ENCODE results near the gene APMAP. TPM values are rescaled to one million over a fixed set of nuclear protein-coding genes. Genes with fewer than 3 reads are reported as not detected.

The APMAP gene
- total RNA-seq, 1 donor from 2014 or later = 68.8 TPM

DNA sequence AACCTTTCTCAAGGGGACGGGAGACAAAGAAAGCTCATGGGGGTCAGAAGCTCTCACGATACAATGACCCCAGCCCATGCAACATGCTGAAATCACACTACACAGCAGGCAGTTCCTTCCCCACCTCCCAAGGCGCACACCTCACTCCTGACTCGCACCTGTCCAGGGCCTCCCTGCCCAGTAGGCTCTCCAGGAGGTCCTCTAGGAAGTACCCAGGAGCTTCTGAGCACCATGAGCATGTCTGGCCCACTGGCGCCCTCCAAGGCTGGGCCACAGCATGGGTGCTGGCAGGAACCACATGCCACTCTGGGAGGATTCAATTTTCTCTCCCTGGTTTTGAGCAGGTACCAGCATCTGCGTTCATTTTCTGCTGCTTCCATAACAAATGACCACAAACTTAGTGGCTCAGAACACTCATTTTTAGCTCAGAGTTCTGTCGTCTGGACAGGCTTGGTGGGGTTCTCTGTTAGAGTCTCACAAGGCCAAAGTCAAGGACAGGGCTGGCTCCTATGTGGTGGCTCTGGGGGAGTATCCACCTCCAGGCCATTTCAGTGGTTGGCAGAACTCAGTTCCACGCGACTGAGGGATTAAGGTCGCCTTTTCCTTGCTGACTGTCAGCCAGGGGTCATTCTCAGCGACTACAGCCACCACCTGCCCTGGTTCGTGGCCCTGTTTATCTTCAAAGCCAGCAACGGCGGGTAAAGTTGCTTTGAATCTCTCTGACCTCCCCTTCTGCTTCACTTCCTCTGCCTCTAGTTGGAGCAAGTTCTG is 32.7 kb upstream of the APMAP start:
- no peak for DNase-seq (ENCODE audit: low spot score)

DNA sequence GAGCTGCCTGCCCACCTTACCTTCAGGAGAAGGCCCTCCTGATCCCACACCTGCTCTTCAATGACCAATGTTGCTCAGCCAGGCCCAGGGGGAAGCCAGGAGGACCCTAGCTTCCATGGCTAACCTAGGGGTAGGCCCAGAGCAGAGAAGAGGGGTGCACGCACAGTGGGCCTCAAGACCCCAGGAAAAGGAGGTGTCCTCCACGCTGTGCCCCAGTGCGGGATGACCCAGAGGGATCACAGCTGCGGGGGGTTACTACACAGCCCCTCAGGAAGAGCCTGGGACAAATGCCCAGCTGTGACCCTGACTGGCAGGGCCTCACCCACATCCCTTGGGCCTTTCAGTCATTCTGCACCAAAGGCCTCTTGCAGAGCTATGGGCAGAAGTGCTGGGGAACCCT is 31.6 kb upstream of the APMAP start:
- no peak for DNase-seq (ENCODE audit: low spot score)

DNA sequence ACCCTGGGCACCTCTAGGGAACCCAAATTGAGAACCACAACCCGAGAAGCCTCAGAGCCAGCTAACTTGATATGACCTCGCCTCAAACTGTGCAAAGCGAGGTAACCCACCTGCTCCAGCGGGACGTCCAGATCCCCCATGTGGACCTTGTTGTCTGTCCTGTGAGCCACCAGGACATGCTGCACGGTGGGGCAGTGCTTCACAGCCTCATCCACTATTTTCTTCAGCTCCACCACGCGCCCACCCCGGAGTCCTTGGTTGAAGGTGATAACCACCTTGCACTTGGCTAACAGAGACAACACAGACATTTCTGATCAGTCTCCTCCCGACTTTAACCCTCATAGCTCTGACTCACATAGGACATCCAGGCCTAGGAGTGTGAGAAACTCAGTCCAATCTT is 30.8 kb upstream of the APMAP start:
- DNase-seq (ENCODE audit: low spot score) = no peak

DNA sequence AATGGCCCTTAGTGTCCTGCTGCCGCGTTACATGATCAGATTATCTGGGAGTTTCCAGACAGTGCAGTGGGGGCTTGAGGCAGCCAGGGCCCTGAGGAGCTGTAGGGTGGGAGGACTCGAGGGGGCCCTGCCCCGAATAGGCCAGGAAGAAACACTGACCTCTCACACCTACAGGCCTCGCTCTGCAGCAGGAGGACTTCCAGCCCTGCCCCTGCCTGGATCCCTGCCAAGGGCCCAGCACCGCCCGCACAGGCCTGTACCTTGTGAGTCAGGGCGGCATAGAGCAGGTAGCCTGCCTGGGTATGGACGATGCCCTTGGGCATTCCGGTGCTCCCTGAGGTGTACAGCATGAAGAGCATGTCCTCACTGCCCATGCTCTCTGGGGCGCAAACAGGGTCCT is 30.1 kb upstream of the APMAP start:
- peak; percentile 82 for DNase-seq (ENCODE audit: low spot score)

DNA sequence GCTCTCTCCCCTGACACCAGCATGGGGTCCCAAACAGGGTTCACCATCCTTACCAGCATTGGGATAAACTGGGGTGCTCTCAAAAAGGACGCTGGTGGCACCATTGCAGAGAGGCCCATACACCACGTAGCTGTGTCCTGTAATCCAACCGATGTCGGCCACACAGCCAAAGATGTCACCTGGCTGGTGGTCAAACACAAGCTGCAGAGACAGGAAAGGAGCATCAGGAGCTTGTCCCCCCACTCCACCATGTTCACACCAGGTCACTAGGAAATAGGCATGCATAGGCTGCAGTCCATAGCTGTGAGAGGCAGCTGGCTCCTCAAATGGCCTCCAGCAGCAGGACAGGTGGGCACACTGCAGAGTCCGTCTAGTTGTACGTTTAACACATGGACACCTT is 28.8 kb upstream of the APMAP start:
- no peak for DNase-seq (ENCODE audit: low spot score)

DNA sequence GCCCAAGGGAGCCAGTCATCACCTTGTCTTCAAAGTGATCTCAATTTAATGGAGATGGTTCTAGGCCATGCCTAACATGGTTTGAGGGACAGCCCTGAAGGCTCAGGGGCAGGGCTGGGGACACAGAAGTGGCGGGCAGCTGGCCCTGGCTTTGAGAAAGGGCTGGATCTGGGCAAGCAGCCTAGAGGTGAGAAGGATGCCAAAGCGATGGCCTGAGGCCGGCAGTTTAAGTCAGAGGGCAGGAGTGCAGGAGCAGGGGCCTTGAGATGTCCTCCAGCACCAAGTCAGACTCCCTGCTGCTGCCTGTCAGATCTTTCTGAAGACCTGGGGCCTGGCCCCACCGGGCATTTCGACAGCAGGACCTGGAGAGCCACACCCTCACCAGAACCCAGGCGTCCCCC is 28.4 kb upstream of the APMAP start:
- DNase-seq (ENCODE audit: low spot score) = no peak

DNA sequence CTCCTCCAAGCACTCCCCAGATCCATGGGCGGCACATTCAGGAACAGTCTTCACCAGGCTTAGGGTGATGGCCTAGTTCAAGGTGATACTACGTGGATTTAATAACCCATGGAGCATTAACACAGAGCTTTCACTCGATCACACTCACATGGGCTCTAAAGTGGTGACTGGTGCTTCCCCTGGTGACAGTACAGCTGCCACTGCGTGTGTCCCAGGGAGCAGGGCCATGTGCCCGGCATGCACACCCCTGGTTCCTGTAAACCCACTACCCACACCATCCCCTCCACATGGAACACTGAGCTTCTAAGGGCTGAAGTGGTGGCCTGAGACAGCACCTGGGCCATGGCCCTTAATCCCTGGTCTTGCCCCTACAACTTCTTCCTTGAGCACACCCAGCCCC is 27.8 kb upstream of the APMAP start:
- DNase-seq (ENCODE audit: low spot score) = no peak

DNA sequence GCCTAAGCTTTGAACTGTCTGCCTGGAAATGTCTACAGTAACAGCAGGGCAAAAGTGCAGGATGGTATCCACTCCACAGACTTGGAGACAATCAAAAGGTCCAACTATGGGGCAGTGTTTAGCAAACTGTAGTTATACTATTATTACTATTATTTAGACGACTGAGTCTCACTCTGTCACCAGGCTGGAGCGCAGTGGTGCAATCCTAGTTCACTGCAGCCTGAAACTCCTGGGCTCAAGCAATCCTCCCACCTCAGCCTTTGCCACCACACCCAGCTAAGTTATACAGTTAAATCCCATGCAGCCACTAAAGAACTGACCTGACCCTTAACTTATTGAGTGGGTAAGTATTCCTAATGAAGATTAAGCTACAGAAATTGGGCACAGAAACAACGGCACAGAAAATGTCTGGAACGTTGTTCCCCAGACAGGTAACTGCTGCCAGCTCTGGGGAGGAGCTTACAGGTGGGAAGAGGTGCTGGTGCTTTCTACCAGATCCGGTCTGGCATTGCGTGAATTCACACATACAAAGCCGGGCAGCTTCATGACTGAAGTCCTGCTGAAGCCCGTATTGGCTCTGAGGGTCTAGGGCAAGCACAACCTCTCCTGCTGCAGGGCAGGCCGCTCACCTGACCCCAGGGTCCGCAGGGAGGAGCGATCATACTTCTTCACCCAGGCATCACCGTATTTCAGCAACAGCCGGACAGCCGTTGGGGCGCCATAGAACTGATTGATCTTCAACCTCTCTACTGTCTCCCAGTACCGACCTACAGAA is 27.0 kb upstream of the APMAP start:
- no peak for DNase-seq (ENCODE audit: low spot score)

DNA sequence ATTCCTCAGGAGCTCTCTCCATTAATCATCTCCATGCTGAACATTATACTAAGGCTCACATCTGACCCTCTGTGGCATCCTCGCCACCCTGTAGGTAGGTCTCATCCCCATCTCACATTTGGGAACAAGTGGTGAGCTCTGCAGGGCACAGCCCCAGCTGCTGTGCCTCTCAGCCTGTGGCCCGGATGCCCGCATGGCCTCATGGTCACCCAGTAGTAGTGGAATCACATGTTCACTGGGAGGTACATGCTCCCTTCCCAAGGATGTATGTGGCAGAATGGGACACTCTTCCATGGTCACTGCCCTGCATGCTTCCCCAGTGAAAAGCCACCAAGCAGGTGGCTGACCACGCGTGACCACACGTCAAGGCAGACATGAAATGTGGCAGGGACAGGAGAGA is 26.3 kb upstream of the APMAP start:
- no peak for DNase-seq (ENCODE audit: low spot score)

DNA sequence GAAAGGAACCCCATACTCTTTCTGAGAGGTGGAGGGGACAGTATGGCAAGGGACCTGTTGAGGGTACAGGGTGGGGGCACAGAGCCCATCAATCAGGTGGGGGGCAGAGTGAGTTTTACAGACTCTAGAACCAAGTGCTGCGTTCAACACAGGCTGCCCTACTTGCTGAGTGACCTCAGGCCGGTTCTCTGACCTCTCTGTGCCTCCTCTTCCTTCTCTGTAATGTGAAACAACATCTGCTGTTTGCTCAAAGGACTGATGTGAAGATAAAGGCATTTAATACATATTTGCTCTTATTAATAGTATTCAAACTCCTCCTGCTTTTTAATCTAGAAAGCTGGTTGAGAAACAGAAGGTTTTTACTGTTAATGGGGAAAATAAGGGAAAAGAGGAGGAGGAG is 25.9 kb upstream of the APMAP start:
- DNase-seq (ENCODE audit: low spot score) = no peak

DNA sequence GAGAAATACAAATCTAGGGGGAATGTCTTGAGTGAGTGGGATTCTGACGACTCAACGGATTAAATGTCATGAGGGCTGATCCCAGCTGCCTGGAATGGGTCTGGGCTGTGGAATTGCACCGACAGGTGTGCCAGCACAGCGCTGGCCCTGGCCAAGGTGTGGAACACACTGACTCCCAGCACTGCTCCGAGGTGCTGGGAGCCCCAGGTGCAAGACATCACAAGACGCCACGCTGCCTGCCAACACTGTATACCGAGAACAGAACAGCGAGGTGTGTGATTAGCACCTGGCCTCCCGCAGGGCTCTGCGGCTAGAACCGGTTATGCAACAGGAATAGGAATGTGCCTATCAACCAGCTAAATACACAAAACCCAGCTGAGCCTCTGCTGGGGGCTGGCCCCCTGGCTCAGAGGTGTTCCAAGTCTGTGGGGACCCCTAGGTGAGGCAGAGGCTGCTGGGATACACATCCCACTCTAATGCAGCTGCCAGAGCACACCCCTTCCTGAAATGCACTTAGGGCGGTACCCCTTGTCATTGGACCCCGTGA is 24.8 kb upstream of the APMAP start:
- DNase-seq (ENCODE audit: low spot score) = peak; percentile 93

DNA sequence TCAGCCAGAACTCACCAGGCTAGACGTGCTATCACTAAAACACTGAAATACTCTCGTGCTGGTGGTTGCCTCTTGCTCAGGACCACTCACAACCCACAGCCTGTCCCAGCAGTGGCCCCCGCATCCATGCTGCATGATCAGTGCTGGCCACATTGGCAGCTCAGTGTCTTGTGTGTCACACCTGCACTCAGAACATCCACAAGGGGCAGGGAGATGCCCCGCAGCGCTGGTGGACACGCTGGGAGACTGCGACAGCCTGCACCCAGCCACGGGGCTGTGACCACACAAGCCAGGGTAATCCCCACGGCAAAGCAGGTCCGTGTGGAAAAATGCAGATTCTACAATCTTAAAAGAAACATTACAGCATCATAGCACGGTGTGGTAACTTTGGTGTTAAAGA is 23.9 kb upstream of the APMAP start:
- DNase-seq (ENCODE audit: low spot score) = no peak

DNA sequence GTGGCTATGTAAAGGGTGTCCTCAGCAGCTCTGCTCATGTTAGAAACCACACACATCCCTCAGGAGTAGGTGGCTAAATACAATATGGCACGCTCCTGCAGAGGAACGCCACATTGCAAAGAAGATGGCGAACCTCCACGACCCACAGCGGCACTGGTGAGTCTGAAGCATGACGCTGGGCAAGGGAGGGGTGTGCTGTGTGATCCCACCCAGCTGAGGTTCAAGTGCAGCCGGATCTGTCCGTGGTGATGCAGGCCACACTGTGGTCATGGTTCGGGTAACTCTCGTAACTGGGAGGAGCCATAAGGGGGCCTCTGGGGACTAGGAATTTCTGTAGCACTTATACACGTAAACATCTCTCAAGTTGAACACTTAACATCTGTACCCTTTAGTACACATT is 23.4 kb upstream of the APMAP start:
- no peak for DNase-seq (ENCODE audit: low spot score)

DNA sequence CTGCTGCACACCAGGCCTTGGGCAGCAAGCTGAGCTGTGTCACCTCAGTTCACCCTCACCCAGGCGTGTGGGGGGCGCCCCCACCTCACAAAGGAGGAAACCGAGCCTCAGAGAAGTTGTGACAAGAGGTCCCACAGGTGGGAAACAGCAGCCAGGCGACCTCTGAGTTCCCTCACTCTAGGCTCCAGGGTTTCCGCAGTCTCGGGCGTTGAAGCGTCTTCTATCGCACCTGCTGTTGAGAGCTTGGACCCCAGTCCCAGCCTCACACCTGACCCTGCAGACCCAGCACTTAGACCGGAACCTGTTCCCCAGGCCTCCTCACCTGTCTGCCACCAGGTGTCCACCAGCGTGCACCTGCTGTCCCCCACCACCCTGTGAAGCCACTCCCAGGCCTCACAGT is 22.3 kb upstream of the APMAP start:
- DNase-seq (ENCODE audit: low spot score) = no peak

DNA sequence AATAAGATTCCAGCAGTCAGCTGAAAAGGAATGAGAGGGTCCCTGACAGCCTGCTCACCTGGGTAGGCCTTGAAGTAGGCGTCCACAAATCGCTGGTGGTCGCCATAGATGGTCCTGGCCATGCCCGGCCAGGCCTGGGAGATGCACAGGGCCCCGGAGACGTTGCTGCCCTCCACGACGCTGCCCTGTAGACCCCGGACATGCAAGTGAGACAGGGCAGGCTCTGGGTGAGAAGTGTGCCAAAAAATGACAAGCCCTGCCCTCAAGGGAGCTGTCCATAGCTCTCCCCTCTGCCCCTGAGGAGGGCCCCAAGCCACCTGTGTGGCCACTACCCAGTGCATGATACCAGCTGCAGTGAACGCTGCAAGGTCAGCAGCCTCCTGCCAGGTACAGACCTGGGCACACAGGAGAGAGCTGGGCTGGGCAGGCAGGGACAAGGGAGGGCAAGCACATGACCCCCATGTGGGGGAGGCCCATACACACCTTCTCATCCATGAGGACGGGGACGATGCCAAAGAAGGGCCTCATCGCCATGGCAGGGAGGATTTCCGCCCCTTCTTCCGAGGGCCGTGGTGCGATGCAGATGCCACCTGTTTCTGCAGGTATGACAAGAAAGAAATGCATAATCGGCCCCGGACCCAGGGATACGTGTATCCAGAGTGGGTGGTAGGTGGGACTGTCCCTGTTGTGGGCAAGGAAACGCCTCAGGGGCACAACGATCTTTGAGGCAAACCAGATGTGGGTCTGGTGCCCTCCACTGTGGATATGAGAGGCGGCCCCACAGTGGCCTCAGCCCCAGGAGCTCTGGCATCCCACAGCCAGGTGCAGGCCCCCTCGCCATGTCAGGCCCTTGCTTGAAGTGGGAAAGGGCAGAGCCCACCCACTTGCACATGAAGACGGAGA is 21.2 kb upstream of the APMAP start:
- DNase-seq (ENCODE audit: low spot score) = no peak

DNA sequence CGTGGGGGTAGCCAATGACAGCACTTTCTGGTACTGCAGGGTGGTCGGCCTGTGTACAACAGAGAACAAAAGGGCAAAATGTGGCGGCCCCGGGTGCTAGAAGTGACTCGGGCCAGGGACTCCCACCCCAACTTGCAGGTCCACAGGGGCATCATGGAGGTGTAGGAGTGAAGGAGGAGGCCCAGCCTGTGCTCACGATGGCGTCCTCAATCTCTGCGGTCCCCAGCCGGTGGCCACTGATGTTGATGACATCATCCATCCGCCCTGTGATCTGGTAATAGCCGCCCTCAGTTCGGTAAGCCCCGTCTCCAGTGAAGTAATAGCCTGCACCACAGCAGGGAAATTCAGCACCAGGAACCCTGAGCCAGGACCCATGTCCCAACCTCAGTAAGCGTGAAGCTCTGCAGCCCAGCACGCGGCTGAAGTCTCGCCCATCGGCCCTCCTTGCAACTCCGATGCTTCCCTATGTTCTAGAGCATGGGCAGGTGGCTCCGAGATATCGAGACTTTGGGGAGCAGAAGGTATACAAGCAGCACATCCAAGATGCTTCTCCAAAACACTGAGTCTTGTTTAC is 20.2 kb upstream of the APMAP start:
- no peak for DNase-seq (ENCODE audit: low spot score)

DNA sequence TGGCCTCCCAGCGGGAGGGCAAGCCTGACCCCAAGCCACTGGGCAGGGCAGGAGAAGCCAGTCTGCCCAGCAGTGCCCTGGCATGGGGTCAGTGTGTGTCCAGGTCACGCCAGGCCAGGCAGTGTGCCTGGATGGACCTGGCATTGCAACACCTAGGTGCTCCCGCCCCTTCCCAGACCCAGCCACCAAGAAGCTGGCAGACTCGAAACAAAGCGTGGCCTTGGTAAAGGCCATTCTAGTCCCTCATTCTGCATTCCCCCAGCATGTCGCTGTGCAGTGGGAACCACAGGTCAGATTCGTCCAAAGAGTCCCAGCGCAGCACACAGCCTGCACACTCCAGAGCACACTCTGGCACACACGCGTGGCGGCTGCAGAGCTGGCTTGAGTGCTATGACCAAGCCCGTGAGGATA is 19.3 kb upstream of the APMAP start:
- no peak for DNase-seq (ENCODE audit: low spot score)

DNA sequence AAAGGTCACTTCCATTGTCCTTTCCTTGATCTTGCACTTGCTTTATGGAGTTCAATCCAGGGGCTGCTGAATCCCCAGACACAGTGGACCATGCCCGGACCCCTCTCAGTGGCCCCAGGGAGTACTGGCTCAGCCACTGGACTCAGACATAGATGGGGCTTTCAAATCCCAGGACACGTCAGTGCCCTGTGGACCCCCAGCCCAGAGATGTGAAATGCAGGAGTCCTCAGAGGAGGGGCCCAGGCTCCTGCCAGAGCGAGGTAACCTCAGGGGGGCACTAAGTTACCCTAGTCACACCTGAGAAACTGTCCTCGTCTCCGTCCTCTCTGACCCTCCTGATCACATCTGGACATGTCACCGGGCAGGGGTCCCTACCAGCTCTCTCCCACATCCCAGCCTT is 18.7 kb upstream of the APMAP start:
- DNase-seq (ENCODE audit: low spot score) = no peak

DNA sequence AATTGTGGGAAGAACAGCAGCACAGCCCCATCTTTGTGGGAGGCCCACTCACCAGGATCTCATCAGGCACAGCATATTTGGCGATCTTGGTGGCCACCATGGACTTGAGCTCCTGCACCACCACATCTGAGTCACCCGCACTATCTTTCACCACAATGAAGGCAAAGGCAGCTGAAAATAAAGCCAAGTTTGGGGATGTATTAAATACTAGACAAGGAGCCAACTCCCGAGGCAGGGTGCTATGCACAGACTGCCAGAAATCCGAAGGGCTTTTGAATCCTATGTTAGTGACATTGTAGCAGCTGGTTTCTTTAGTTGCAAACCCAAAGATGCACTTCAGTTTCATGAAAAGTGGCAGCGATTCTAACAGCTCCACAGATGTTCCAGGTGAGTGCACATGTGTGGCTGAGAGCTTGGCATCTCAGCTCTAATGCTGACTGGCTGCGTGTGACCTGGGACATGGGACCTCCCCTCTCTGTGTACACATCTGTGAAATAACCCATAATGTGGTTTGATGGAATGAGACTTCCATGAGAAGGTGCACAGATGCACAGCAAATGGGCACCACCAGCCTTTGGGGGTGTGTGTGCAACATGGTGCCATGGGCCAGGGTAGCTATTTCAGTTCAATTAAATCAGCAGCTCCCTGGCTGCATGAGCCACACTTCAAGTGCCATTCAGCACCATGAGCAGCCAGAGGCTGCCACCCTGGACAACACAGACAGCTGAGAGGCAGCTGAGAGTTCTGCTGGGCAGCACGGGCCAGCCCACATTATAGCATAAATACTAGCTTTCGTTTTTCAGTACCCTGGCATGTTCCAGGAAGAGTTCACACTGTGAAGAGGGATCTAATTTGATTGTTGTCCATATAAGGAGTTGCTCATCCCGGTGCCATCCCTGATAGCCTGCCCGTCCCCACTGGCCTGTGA is 16.9 kb upstream of the APMAP start:
- DNase-seq (ENCODE audit: low spot score) = no peak

DNA sequence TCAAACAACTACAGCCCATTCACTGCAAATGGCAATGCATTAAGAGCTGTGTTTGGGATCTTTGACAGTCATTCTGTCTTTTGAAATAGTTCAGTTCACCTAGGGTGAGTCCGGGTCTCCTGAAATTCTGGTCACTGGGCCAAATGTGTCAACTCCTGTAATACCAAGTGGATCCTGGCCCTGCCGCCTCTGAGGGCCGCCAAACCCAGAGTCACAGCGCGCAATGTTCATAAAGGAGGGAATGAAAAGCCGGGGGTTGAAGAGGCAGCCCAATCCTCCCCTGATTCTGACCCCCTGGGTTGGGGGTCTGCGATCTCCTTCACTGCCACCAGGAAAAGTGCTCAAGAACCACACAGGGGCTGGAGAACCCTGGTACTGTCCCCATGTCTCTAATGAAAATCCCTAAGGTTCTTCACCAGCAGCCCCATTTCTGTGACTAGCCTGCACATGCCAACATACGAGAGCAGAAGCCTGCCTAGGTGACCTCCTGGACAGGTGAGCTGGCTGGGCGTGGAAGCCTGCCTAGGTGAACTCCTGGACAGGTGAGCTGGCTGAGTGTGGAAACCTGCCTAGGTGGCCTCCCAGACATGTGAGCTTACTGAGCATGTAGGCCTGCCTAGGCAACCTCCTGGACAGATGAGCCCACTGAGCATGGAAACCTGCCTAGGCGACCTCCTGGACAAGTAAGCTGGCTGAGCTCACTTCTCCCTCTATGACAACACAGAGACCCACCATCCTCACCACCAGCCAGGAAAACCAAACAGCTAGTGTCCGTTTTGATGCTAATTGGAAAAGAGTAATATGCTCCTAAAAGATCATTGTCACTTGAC is 16.1 kb upstream of the APMAP start:
- DNase-seq (ENCODE audit: low spot score) = no peak

All from mucosa of gallbladder (tissue), 1 donor.